Transverse colon (tissue), 4 donors: ENCODE measurements around the gene C9orf40.

Source experiments
- CTCF ChIP-seq, 5 experiments: fragments of 200-600 bp in 3 of 5; fragments of 450-650 bp in 2 of 5; sonication (generic) in 3 of 5; IDR thresholded peaks; 1 replicate in 2 of 5; 2 replicates in 3 of 5; pipeline ENCODE4 v1.5.1; 2016 to 2017; ENCODE audit warnings: antibody characterized with exemption in 5 of 5, inconsistent platforms in 3 of 5, mild to moderate bottlenecking in 2 of 5, moderate library complexity in 1 of 5
- EP300 ChIP-seq: sonication (generic); formaldehyde crosslinking; IDR thresholded peaks from one replicate; pipeline ENCODE4 v1.6.1; 2017; ENCODE audit warnings: antibody characterized with exemption, low read depth
- POLR2A ChIP-seq: fragments of 450-650 bp; IDR thresholded peaks from one replicate; pipeline ENCODE4 v1.6.1; 2016; ENCODE audit warnings: antibody characterized with exemption, mild to moderate bottlenecking, moderate library complexity
- POLR2AphosphoS5 ChIP-seq, 3 donors: sonication (generic); formaldehyde crosslinking; IDR thresholded peaks; one replicate each; pipeline ENCODE4 v1.6.1; 2016; ENCODE audit warnings: antibody characterized with exemption in 3 of 3

GRCh38 chr9:74940600-74940999 is 12.1 kb downstream of the C9orf40 start:
- TF ChIP-seq CTCF (IDR thresholded peaks at IDR 0.05) (peak in 1 of 5 experiments; percentile 6), POLR2A (no peak), POLR2AphosphoS5 (IDR thresholded peaks at IDR 0.05) (no peak), EP300 (no peak)
